ENCODE measurements around the gene CD9.
"Not testable (repeated sequence)": the region's sequence is repeated elsewhere in the genome, so short reads cannot be mapped to it uniquely, and the experiment has no call there.

CD9 gene

GRCh38 chr12:6200256-6201212 is at the start of gene CD9:
Gene CD9 (plus strand): TSS chr12:6200400. CDS start chr12:6200500, 100 bp downstream.
- no peak for DNase-seq

GRCh38 chr12:6154730-6155459 is 45.3 kb upstream of the CD9 start:
- DNase-seq: no peak

- no peak for DNase-seq
These were observed 42.7 kb upstream of the CD9 start for GRCh38 chr12:6157482-6157881.

GRCh38 chr12:6158255-6158654 is 41.9 kb upstream of the CD9 start:
- no peak for DNase-seq

GRCh38 chr12:6158749-6159148 is 41.5 kb upstream of the CD9 start:
- no peak for DNase-seq

- DNase-seq: not testable (repeated sequence)
These were observed 40.8 kb upstream of the CD9 start for GRCh38 chr12:6159166-6160011.

GRCh38 chr12:6160049-6160649 is 40.1 kb upstream of the CD9 start:
- not testable (repeated sequence) for DNase-seq

- DNase-seq: no peak
These were observed 38.9 kb upstream of the CD9 start for GRCh38 chr12:6161124-6161882.

- no peak for DNase-seq
These were observed 36.7 kb upstream of the CD9 start for GRCh38 chr12:6163416-6164060.

GRCh38 chr12:6165395-6165794 is 34.8 kb upstream of the CD9 start:
- no peak for DNase-seq

GRCh38 chr12:6166808-6167207 is 33.4 kb upstream of the CD9 start:
- DNase-seq: no peak

- no peak for DNase-seq
These were observed 32.6 kb upstream of the CD9 start for GRCh38 chr12:6167327-6168280.

- DNase-seq: no peak
These were observed 28.7 kb upstream of the CD9 start for GRCh38 chr12:6171409-6172015.

GRCh38 chr12:6172086-6172485 is 28.1 kb upstream of the CD9 start:
- no peak for DNase-seq

- DNase-seq: no peak
These were observed 27.3 kb upstream of the CD9 start for GRCh38 chr12:6172862-6173261.

GRCh38 chr12:6177642-6178358 is 22.4 kb upstream of the CD9 start:
- DNase-seq: no peak

- no peak for DNase-seq
These were observed 21.0 kb upstream of the CD9 start for GRCh38 chr12:6178981-6179761.
